ENCODE data around the gene HS6ST2. TPM values are rescaled to one million over a fixed set of nuclear protein-coding genes. Genes with fewer than 3 reads are reported as not detected.

Gene HS6ST2
- total RNA-seq, 1 experiment from 2014 or later: 8.1 TPM

DNA sequence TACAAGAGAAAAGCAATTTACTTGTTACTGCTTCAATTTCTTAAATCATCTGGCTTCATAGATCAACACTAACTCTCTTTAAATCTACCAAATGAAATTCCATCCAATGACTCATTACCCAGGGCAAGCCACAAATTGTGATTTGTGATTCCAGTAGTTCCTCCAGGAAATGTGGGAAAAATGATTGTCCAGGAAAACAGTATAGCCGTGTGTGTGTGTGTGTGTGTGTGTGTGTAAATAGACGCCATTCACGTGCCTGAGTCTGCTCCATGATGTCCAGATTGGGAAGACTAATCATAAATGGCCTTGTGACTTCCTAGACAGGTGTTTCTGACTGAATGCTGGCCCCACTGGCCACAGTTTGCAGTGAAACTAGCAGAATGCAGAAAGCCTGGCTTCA, 121.3 kb downstream of the HS6ST2 start (continued):
- TF ChIP-seq FOXP4 (CRISPR knock-in tag; IDR thresholded peaks at IDR 0.05) (no peak), SP1 (CRISPR knock-in tag; conservative IDR thresholded peaks at IDR 0.05) (no peak), ZNF416 (CRISPR knock-in tag; IDR thresholded peaks at IDR 0.05) (no peak), EMX1 (CRISPR knock-in tag; IDR thresholded peaks at IDR 0.05) (no peak), MXD4 (CRISPR knock-in tag; IDR thresholded peaks at IDR 0.05; ENCODE audit: borderline replicate concordance) (no peak), ZNF425 (CRISPR knock-in tag; conservative IDR thresholded peaks at IDR 0.05) (no peak), OVOL2 (CRISPR knock-in tag; IDR thresholded peaks at IDR 0.05; ENCODE audit: borderline replicate concordance) (no peak), ZNF317 (CRISPR knock-in tag; IDR thresholded peaks at IDR 0.05; ENCODE audit: borderline replicate concordance, low read depth) (no peak), ATF6 (CRISPR knock-in tag; IDR thresholded peaks at IDR 0.05) (no peak)
- TF ChIP-seq, protein P1, sequence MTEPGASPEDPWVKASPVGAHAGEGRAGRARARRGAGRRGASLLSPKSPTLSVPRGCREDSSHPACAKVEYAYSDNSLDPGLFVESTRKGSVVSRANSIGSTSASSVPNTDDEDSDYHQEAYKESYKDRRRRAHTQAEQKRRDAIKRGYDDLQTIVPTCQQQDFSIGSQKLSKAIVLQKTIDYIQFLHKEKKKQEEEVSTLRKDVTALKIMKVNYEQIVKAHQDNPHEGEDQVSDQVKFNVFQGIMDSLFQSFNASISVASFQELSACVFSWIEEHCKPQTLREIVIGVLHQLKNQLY (CRISPR knock-in tag; IDR thresholded peaks at IDR 0.05): no peak

DNA sequence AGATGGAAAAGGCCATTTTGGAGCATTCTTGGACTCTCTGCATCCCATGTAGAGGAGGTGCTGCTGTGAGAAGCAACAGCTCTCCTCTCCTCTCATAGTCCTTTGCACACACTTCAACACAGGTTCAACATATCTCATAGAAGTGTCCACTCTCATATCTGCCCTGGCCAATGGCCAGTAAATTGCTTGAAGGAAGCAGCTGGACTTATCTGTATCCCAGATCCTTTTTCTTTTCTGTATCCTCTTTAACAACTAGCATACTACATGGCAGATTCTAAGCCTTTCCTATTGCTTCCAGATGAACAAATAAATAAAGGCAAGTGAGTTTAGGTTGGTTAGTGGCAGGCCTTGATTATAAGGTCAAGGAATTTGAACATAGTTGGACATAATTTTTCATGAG, 122.0 kb downstream of the HS6ST2 start:
- CTCF ChIA-PET: no interaction called here
- Mint-ChIP-seq H3K27ac (no peak overlapping the region), H3K4me1 (peaks cover 22% of the 10 kb centered on the region), H3K4me3 (no peak overlapping the region), H3K36me3 (no peaks in the 10 kb centered on the region), H3K27me3 (ENCODE audit: low read depth) (no peaks in the 10 kb centered on the region), H3K9me3 (no peaks in the 10 kb centered on the region)
- POLR2A ChIA-PET: no interaction called here
- ATAC-seq (no peak), DNase-seq (ENCODE audit: low spot score) (no peak)
- no peak for TF ChIP-seq USF2 (CRISPR knock-in tag; IDR thresholded peaks at IDR 0.05)
- TF ChIP-seq NFE2L1 (CRISPR knock-in tag; IDR thresholded peaks at IDR 0.05): no peak
- TF ChIP-seq NR3C1 (CRISPR knock-in tag; conservative IDR thresholded peaks at IDR 0.05; ENCODE audit: low read depth): no peak
- no peak for TF ChIP-seq SP1 (CRISPR knock-in tag; conservative IDR thresholded peaks at IDR 0.05)
- no peak for TF ChIP-seq ZNF232 (CRISPR knock-in tag; IDR thresholded peaks at IDR 0.05)
- TF ChIP-seq ZNF425 (CRISPR knock-in tag; conservative IDR thresholded peaks at IDR 0.05): no peak
- TF ChIP-seq ELF4 (CRISPR knock-in tag; IDR thresholded peaks at IDR 0.05; ENCODE audit: low read depth): no peak
- TF ChIP-seq TP53 (CRISPR knock-in tag; IDR thresholded peaks at IDR 0.05): no peak
- TF ChIP-seq NR2C2 (CRISPR knock-in tag; IDR thresholded peaks at IDR 0.05): no peak
- TF ChIP-seq, protein P2, sequence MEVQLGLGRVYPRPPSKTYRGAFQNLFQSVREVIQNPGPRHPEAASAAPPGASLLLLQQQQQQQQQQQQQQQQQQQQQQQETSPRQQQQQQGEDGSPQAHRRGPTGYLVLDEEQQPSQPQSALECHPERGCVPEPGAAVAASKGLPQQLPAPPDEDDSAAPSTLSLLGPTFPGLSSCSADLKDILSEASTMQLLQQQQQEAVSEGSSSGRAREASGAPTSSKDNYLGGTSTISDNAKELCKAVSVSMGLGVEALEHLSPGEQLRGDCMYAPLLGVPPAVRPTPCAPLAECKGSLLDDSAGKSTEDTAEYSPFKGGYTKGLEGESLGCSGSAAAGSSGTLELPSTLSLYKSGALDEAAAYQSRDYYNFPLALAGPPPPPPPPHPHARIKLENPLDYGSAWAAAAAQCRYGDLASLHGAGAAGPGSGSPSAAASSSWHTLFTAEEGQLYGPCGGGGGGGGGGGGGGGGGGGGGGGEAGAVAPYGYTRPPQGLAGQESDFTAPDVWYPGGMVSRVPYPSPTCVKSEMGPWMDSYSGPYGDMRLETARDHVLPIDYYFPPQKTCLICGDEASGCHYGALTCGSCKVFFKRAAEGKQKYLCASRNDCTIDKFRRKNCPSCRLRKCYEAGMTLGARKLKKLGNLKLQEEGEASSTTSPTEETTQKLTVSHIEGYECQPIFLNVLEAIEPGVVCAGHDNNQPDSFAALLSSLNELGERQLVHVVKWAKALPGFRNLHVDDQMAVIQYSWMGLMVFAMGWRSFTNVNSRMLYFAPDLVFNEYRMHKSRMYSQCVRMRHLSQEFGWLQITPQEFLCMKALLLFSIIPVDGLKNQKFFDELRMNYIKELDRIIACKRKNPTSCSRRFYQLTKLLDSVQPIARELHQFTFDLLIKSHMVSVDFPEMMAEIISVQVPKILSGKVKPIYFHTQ (CRISPR knock-in tag; IDR thresholded peaks at IDR 0.05): no peak

Measured in WTC11 (cell line).